K562 (cell line): ENCODE measurements around the gene ABCG2. TPM values are rescaled to one million over a fixed set of nuclear protein-coding genes. Genes with fewer than 3 reads are reported as not detected.

Experiments
- DACH1 ChIP-seq: fragments of 450-650 bp; IDR thresholded peaks from 2 replicates; pipeline ENCODE4 v1.6.1; 2018; ENCODE audit not compliant: partially characterized antibody
- EP300 ChIP-seq: IDR thresholded peaks from 2 replicates; pipeline ENCODE4 v1.6.1; 2012; ENCODE audit warnings: low read length, improper control_type of control experiment
- FOXA3 ChIP-seq, 2 experiments: fragments of 450-650 bp in 1 of 2; sonication (generic) in 1 of 2; formaldehyde crosslinking; IDR thresholded peaks in 1 of 2; conservative IDR thresholded peaks in 1 of 2; 2 replicates each; pipeline versions ENCODE4 v1.4.0 to v1.8.0; 2020 to 2022; ENCODE audit warnings: mild to moderate bottlenecking in 2 of 2, missing genetic modification reagents in 1 of 2
- GABPA ChIP-seq: fragments of 200-800 bp; sonication (Bioruptor generic); conservative IDR thresholded peaks from 2 replicates; pipeline ENCODE4 v1.6.1; 2016; ENCODE audit warnings: low read depth, missing genetic modification characterization, missing compliant biosample characterization
- HBP1 ChIP-seq: fragments of 450-650 bp; formaldehyde crosslinking; IDR thresholded peaks from 2 replicates; pipeline ENCODE4 v1.4.0; 2022; ENCODE audit warnings: missing genetic modification characterization
- HNRNPUL1 ChIP-seq: fragments of 200-400 bp; formaldehyde crosslinking; IDR thresholded peaks from 2 replicates; pipeline ENCODE4 v1.6.1; 2017; ENCODE audit warnings: low read length
- KAT2B ChIP-seq: IDR thresholded peaks from one replicate; pipeline ENCODE4 v1.6.1; 2012; ENCODE audit warnings: low read depth, mild to moderate bottlenecking, control low read depth, inconsistent platforms, low read length, moderate library complexity
- PHB ChIP-seq: fragments of 250-450 bp; sonication (Bioruptor Pico); IDR thresholded peaks from 2 replicates; pipeline ENCODE4 v1.5.0; 2021
- SMARCB1 ChIP-seq: IDR thresholded peaks from 2 replicates; pipeline ENCODE4 v1.6.1; 2011; ENCODE audit warnings: improper control_type of control experiment, low read depth; ENCODE audit not compliant: insufficient read length
- ZFPM2 ChIP-seq: fragments of 250-450 bp; sonication (Bioruptor Pico); IDR thresholded peaks from 2 replicates; pipeline ENCODE4 v1.5.1; 2022; ENCODE audit warnings: mild to moderate bottlenecking
- ZKSCAN3 ChIP-seq: fragments of 250-450 bp; sonication (Bioruptor Pico); IDR thresholded peaks from 2 replicates; pipeline ENCODE4 v1.4.0; 2020
- ZNF197 ChIP-seq: fragments of 200-800 bp; sonication (Bioruptor generic); IDR thresholded peaks from 2 replicates; pipeline ENCODE4 v1.6.1; 2016; ENCODE audit warnings: low read depth, missing genetic modification characterization, missing compliant biosample characterization
- polyA plus RNA-seq, 8 experiments: library from polyadenylated mRNA; depleted of rRNA in 4 of 8; stranded (reverse) in 5 of 8; unstranded in 3 of 8; fragments of >200 nt; fragmentation: Nextera tagmentation in 2 of 8; fragmentation: Illumina TruSeq in 1 of 8; extraction: Ambion mirVana in 2 of 8; extraction: Trizol in 1 of 8; gene quantifications; 2 replicates each; pipeline versions ENCODE4 v1.2.1 to v1.2.3, GENCODE V29; 2011 to 2014; ENCODE audit warnings: inconsistent platforms in 1 of 8, missing spikeins in 1 of 8
- total RNA-seq, 7 experiments: library from RNA; depleted of rRNA in 6 of 7; stranded (reverse); fragments of >200 nt in 6 of 7; fragmentation: Illumina TruSeq in 2 of 7; extraction: Trizol in 2 of 7; gene quantifications; 2 replicates each; pipeline versions ENCODE4 v1.2.1 to v1.2.3, GENCODE V29; 2011 to 2021; ENCODE audit warnings: low replicate concordance in 1 of 7
- TF ChIP-seq, protein P1 (sequence below): fragments of 200-800 bp; sonication (Bioruptor generic); IDR thresholded peaks from 2 replicates; pipeline ENCODE4 v1.6.1; 2016; ENCODE audit warnings: missing genetic modification characterization, missing compliant biosample characterization

The ABCG2 gene
- total and polyA plus RNA-seq, 9 of the 15 experiments (the other 6 are each of a cell fraction or from before 2014, with no cell fraction given), result 0.01 to 0.36 (median 0.11) TPM; not detected in 4

DNA sequence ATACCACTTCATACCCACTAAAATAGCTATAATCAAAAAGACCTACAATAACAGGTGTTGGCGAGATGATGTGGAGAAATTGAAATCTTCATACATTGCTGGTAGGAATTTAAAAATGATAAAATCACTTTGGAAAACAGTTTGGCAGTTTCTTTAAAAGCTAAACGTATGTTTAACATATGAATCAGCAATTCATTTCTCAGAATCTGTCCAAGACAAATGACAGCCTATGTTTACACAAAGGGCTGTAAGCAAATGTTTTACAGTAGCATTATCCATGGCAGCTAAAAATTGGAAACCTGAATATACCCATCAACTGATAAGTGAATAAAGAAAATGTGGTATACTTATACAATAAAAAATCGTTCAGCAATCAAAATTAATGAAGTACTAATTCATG, 33.0 kb upstream of the ABCG2 start (continued):
- TF ChIP-seq HBP1 (CRISPR knock-in tag) (no peak), ZKSCAN3 (CRISPR knock-in tag) (no peak), FOXA3 (CRISPR knock-in tag; conservative IDR thresholded peaks at IDR 0.05 in 1 of 2, IDR thresholded peaks at IDR 0.05 in 1 of 2) (peak in 1 of 2 experiments; percentile 74; a peak in 2 of 4 replicates), DACH1 (no peak), PHB (CRISPR knock-in tag) (no peak), ZNF197 (CRISPR knock-in tag) (no peak), GABPA (no peak), EP300 (peak; percentile 65; the same call in 1 of the 2 replicates), ZFPM2 (CRISPR knock-in tag) (no peak), SMARCB1 (no peak), KAT2B (no peak), HNRNPUL1 (no peak)
- TF ChIP-seq, protein P1, sequence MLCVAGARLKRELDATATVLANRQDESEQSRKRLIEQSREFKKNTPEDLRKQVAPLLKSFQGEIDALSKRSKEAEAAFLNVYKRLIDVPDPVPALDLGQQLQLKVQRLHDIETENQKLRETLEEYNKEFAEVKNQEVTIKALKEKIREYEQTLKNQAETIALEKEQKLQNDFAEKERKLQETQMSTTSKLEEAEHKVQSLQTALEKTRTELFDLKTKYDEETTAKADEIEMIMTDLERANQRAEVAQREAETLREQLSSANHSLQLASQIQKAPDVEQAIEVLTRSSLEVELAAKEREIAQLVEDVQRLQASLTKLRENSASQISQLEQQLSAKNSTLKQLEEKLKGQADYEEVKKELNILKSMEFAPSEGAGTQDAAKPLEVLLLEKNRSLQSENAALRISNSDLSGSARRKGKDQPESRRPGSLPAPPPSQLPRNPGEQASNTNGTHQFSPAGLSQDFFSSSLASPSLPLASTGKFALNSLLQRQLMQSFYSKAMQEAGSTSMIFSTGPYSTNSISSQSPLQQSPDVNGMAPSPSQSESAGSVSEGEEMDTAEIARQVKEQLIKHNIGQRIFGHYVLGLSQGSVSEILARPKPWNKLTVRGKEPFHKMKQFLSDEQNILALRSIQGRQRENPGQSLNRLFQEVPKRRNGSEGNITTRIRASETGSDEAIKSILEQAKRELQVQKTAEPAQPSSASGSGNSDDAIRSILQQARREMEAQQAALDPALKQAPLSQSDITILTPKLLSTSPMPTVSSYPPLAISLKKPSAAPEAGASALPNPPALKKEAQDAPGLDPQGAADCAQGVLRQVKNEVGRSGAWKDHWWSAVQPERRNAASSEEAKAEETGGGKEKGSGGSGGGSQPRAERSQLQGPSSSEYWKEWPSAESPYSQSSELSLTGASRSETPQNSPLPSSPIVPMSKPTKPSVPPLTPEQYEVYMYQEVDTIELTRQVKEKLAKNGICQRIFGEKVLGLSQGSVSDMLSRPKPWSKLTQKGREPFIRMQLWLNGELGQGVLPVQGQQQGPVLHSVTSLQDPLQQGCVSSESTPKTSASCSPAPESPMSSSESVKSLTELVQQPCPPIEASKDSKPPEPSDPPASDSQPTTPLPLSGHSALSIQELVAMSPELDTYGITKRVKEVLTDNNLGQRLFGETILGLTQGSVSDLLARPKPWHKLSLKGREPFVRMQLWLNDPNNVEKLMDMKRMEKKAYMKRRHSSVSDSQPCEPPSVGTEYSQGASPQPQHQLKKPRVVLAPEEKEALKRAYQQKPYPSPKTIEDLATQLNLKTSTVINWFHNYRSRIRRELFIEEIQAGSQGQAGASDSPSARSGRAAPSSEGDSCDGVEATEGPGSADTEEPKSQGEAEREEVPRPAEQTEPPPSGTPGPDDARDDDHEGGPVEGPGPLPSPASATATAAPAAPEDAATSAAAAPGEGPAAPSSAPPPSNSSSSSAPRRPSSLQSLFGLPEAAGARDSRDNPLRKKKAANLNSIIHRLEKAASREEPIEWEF (CRISPR knock-in tag), result no peak
